HG03135 (cell line): ENCODE results near the gene ABHD14A.
A peak's percentile ranks its signal among the peaks of the same experiment; 100 is the strongest.
"Not testable (repeated sequence)": the region's sequence is repeated elsewhere in the genome, so short reads cannot be mapped to it uniquely, and the experiment has no call there.

Source experiments
- ATAC-seq: cut with Tn5 transposase; IDR thresholded peaks from one replicate; pipeline ENCODE4 v1.9.1; 2021; ENCODE audit warnings: mild to moderate bottlenecking, moderate library complexity; ENCODE audit not compliant: unreplicated experiment

Gene ABHD14A

GRCh38 chr3:51990501-51990971, 15.7 kb downstream of the ABHD14A start:
- not testable (repeated sequence) for ATAC-seq

- ATAC-seq, result no peak
These were observed 17.3 kb downstream of the ABHD14A start for GRCh38 chr3:51992017-51992682.

DNA sequence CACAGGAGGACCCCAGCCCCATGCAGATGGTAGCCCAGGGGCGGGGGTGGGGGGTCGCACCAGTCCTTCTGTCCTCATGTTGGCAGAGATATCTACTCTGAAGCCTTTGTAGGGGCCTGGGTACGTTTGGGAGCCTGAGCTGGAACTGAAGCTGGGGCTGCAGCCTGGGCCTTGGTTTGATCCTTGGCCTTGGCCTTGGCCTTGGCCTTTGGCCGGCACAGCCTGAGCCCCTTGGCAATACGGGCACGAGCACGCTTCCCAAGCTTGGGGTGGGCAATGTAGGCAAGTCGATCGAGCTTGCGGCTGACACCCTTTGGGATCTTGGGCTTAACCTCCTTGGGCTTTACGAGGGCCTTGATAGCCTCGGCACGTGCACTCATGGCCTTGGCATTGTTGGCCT, 18.8 kb downstream of the ABHD14A start:
- ATAC-seq, result not testable (repeated sequence)

DNA sequence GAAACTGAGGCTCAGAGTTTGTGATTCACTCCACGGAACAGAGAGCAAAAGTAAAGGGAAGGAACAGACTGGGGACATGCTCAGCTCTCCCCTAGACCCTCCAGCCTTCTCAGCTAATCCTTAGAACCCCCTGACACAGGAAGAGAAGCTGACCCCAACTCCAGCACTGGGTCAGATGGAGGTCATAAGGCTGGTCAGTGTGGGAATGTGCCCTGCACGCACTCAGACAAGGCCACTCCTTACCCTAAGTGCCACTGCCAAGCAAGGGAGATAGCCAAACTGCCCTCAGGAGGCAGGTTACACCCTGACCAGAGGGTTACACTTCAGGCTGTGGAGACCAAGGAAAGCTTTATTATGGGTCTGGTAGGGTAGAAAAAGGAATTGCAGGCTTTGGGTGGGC, 19.7 kb downstream of the ABHD14A start:
- no peak for ATAC-seq

DNA sequence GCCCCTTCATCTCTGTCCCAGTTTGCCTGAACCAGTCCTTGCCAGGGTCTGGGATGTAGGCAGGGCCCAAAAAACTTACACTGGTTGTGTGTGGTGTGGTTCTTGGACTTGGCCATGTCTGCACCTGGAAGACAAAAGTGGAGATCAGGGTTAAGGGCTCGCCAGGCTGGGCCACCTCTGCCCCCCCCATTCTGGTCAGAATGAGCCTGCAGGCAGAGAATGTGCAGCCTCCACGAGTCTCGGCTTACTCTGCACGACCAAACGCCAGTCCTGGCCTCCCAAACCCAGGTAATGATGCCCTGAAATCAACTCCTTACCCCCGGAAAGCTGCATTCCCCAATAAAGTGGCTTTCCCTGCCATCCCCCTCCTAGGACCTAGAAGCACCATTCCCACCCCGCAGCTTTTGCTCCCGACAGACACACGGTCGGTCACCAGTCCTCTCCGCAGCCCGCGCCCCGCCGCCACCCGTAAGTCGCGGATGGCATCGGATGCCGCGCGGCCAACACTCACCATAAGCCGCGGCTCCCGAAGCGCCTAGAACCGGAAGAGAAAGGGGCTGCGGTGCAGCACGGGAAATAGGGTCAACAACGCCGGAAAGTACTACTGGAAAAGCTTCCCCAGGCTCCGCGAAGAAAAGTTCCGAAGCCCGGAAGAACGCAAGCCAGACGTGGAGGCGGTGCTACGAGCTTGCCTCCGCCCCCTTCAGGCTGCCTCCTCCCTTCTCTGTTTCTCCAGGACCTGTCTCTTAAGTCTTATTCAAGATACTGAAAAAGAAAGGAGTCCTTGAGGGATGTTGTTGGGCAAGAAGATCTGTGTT, 20.7 kb downstream of the ABHD14A start, which contains the start of gene RPL29:
Gene RPL29 (minus strand): TSS at position 550 of the 818 bp plus-strand sequence. CDS start 434 bp downstream, at position 116.
- peak; percentile 90 for ATAC-seq

- ATAC-seq, result no peak
These were observed 22.3 kb downstream of the ABHD14A start for GRCh38 chr3:51997172-51997571.

DNA sequence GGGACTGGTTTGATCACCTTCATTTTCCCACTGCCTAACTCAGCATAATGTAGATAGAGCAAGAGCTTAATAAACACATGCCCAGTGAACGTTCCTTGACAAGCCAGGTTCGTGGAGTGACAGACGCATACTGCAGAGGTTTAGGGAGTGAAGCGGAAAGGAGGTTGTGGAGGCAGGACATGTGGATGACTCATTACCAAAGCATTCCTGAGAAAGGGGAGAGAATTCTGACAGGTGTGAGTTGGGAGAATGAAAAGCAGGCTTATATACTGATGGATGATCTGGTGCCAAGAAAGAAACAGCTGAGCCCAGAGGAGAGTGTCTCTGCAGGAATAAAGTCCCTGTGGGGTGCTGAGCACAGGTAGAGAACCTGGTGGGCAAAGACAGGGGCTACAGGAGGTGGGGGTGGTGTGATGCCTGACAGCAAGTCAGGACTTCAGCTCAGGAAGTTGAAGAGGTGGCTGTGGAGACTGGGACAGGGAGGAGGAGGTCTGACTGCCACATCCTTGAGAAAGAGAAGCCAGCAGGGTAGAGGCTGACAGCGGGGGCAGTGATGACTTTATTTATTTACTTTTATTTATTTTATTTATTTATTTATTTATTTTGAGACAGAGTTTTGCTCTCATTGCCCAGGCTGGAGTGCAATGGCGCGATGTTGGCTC, 23.2 kb downstream of the ABHD14A start:
- ATAC-seq, result no peak

DNA sequence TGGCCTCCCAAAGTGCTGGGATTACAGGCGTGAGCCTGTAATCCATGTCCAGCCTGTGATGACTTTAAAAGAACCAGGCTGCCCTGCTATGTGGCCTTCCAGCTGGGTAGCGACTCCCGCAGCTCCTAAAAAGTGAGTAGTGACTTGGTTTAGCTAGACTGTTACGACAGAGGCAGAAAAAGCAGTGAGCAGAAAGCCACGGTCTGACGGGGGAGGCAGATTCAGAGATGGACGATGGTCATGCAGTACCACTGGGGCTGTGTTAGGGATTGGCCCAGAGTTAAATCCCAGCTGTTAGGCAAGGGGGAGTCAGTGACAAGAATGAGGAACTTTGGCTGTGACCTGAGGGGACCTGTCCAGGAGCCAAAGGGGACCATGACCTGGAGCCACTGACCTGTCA, 23.9 kb downstream of the ABHD14A start:
- no peak for ATAC-seq

GRCh38 chr3:51999846-52000245, 25.0 kb downstream of the ABHD14A start:
- no peak for ATAC-seq

DNA sequence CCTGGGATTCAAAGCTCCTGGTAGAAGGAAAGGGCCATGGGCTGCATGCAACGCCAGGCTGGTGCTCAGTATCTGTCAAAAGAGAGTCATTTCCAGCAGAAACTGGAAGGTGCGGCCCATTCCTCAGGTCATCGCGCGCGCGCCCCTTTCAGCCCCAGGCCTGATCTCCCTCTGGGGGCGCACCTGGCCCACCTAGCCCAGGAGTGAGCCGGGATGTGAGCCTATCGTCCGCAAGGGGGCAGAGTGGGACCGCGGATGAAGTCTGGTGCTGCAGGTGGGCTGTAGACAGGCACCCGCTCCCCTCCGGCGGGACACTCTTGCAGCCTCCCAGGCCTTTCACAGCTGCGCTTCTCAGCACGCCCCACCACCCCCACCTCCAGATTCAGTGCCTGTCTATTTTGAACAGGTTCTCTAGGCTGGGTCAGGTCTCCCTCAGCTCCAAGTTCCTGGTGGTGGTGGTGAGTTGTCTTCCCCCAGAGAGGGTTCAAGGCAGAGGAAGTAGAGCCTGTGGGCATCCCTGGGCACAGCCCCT, 26.6 kb downstream of the ABHD14A start:
- ATAC-seq, result peak; percentile 75

- no peak for ATAC-seq
These were observed 27.9 kb downstream of the ABHD14A start for GRCh38 chr3:52002748-52003147.

GRCh38 chr3:52004163-52004787, 29.4 kb downstream of the ABHD14A start:
- ATAC-seq, result no peak

GRCh38 chr3:52004906-52005395, 30.1 kb downstream of the ABHD14A start:
- no peak for ATAC-seq

DNA sequence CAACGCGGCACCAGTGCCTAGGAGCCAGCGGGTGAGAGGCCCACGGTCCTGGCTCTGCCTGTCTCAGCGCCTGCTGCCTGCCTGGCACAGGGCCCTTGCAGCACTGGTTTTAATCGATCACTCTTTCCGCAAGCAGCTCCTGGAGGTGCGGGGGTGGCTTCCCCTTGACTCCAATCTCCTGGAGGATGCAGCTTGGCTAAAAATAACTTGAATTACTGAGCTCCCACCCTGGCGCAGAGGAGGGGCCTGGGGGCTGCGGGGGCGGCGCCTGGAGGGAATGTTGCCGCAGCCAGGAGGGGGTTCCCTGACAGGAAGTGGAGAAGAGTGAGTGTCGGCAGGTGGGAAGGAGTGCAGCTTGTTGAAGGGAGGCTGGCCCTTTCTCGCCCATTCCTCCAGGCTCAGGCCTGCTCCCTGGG, 30.7 kb downstream of the ABHD14A start:
- ATAC-seq, result no peak

DNA sequence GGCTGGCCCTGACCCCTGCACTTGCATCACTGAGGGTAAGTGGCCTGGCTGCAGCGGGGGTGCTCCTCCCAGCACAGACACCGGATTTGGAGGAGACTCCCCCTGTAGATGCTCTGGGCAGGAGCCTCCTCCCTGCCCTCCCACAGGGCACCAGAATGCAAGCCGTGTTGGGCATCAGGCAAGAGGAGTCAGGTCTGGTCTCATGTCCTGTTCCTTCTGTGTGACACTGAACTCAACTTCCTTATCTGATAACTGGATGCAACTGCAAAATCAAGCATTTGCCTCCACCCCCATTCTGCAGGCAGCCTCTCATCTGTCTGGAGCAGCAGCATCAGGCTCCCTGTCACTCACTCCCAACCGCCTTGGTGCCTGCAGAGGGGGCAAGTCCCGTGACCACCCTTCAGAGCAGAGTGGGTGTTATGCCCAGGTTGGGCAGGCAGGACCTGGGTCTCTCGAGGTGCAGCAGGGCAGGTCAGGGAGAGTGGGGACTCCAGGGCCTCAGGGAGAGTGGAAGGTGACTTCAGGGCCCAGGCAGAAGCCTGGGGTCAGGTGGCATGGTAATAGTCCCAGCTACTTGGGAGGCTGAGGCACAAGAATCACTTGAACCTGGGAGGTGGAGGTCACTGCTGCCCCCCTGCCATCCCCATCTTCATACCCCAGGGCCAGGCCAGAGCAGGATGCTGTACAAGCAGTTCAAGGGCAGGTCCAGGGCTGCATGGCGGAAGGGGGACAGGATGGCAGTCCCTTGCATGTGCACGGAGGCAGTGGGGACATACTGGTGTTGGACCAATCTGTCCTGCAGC, 31.4 kb downstream of the ABHD14A start:
- no peak for ATAC-seq

- ATAC-seq, result no peak
These were observed 31.9 kb downstream of the ABHD14A start for GRCh38 chr3:52006820-52007133.

DNA sequence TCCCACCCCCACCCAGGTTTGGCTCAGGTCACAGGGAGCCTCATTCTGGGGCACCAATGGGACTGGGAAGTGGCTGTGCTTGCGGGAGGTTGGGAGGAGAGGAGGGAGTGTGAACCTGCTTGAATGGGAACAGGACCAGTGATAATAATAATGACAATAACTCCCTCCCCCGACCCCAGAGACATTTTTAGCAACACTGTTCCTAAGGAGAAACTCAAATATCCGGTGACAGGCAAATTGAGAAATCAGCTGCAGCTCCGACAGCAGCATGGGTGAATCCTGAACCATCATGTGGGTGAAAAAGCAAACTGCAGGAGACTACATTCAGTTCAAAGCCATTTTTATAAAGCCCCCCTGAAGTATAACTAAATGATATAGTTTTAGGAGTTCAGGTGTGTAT, 32.4 kb downstream of the ABHD14A start:
- no peak for ATAC-seq

DNA sequence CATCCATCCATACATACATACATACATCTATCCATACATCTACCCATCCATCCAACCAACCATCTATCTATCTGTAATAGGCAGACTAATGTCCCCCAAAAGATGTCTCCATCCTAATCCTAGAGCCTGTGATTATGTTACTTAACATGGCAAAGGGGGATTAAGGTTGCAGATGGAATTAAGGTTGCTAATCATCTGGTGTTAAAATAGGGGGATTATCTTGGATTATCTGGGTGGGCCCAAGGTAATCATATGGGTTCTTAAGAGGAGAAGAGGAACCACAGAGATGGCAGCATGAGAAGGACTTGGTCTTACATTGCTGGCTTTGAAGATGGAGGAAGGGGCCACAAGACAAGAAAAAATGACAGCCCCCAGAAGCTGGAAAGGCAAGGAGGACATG, 35.6 kb downstream of the ABHD14A start:
- ATAC-seq, result no peak

- ATAC-seq, result no peak
These were observed 37.8 kb downstream of the ABHD14A start for GRCh38 chr3:52012699-52013098.
